Measurements from ENCODE around the gene METTL8.

- TF ChIP-seq, protein P1, sequence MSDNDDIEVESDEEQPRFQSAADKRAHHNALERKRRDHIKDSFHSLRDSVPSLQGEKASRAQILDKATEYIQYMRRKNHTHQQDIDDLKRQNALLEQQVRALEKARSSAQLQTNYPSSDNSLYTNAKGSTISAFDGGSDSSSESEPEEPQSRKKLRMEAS (IDR thresholded peaks at IDR 0.05; ENCODE audit: low read depth, low read length) = no peak
- TF ChIP-seq, protein P2, sequence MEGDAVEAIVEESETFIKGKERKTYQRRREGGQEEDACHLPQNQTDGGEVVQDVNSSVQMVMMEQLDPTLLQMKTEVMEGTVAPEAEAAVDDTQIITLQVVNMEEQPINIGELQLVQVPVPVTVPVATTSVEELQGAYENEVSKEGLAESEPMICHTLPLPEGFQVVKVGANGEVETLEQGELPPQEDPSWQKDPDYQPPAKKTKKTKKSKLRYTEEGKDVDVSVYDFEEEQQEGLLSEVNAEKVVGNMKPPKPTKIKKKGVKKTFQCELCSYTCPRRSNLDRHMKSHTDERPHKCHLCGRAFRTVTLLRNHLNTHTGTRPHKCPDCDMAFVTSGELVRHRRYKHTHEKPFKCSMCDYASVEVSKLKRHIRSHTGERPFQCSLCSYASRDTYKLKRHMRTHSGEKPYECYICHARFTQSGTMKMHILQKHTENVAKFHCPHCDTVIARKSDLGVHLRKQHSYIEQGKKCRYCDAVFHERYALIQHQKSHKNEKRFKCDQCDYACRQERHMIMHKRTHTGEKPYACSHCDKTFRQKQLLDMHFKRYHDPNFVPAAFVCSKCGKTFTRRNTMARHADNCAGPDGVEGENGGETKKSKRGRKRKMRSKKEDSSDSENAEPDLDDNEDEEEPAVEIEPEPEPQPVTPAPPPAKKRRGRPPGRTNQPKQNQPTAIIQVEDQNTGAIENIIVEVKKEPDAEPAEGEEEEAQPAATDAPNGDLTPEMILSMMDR (IDR thresholded peaks at IDR 0.05; ENCODE audit: low read depth, low read length) = no peak
Observed at GRCh38 chr2:171482308-171482707, 48.5 kb upstream of the METTL8 start.

All from NB4 (cell line).